ENCODE results near the gene CFAP299.

The CFAP299 gene

GRCh38 chr4:80360084-80360483 lies 24.6 kb downstream of the CFAP299 start:
- no peaks in the 10 kb centered on the region for H3K36me3 Mint-ChIP-seq (ENCODE audit: low read depth)
- H3K27ac Mint-ChIP-seq, result no peak overlapping the region
- no peaks in the 10 kb centered on the region for H3K4me1 Mint-ChIP-seq
- H3K27me3 Mint-ChIP-seq, result peaks cover 23% of the 10 kb centered on the region
- DNase-seq, result no peak
- no peaks in the 10 kb centered on the region for H3K9me3 Mint-ChIP-seq
- H3K4me3 Mint-ChIP-seq, result no peak overlapping the region
- no peak for ATAC-seq

GRCh38 chr4:80360900-80361299 lies 25.4 kb downstream of the CFAP299 start:
- H3K4me1 Mint-ChIP-seq, result peaks cover under 1% of the 10 kb centered on the region
- no peak overlapping the region for H3K4me3 Mint-ChIP-seq
- DNase-seq, result no peak
- H3K36me3 Mint-ChIP-seq (ENCODE audit: low read depth), result no peaks in the 10 kb centered on the region
- H3K27me3 Mint-ChIP-seq, result peaks cover 21% of the 10 kb centered on the region
- no peaks in the 10 kb centered on the region for H3K9me3 Mint-ChIP-seq
- no peak overlapping the region for H3K27ac Mint-ChIP-seq
- ATAC-seq, result no peak

GRCh38 chr4:80361329-80361900 lies 25.9 kb downstream of the CFAP299 start:
- H3K36me3 Mint-ChIP-seq (ENCODE audit: low read depth), result no peaks in the 10 kb centered on the region
- H3K4me3 Mint-ChIP-seq, result no peak overlapping the region
- H3K9me3 Mint-ChIP-seq, result no peaks in the 10 kb centered on the region
- H3K4me1 Mint-ChIP-seq, result peaks cover 4% of the 10 kb centered on the region
- H3K27ac Mint-ChIP-seq, result no peak overlapping the region
- peaks cover 21% of the 10 kb centered on the region for H3K27me3 Mint-ChIP-seq
- DNase-seq (no peak), ATAC-seq (no peak)

GRCh38 chr4:80362578-80363181 lies 27.1 kb downstream of the CFAP299 start:
- H3K9me3 Mint-ChIP-seq, result no peaks in the 10 kb centered on the region
- DNase-seq (peak; percentile 51), ATAC-seq (no peak)
- H3K27me3 Mint-ChIP-seq, result peaks cover 21% of the 10 kb centered on the region
- peaks cover 4% of the 10 kb centered on the region for H3K4me1 Mint-ChIP-seq
- H3K4me3 Mint-ChIP-seq, result no peak overlapping the region
- no peaks in the 10 kb centered on the region for H3K36me3 Mint-ChIP-seq (ENCODE audit: low read depth)
- H3K27ac Mint-ChIP-seq, result no peak overlapping the region

- no peak overlapping the region for H3K4me3 Mint-ChIP-seq
- H3K9me3 Mint-ChIP-seq, result no peaks in the 10 kb centered on the region
- ATAC-seq (peak; percentile 40), DNase-seq (peak; percentile 45)
- no peaks in the 10 kb centered on the region for H3K36me3 Mint-ChIP-seq (ENCODE audit: low read depth)
- no peak overlapping the region for H3K27ac Mint-ChIP-seq
- H3K27me3 Mint-ChIP-seq, result no peaks in the 10 kb centered on the region
- H3K4me1 Mint-ChIP-seq, result peaks cover 4% of the 10 kb centered on the region
These were observed 30.4 kb downstream of the CFAP299 start for GRCh38 chr4:80365928-80366327.

- Mint-ChIP-seq H3K9me3 (peaks cover 9% of the 10 kb centered on the region), H3K27ac (no peak overlapping the region), H3K4me3 (no peak overlapping the region), H3K4me1 (peaks cover 4% of the 10 kb centered on the region), H3K36me3 (ENCODE audit: low read depth) (no peaks in the 10 kb centered on the region), H3K27me3 (no peaks in the 10 kb centered on the region)
- no peak for ATAC-seq
- DNase-seq, result no peak
These were observed 32.2 kb downstream of the CFAP299 start for GRCh38 chr4:80367737-80368136.

GRCh38 chr4:80370635-80371034 lies 35.1 kb downstream of the CFAP299 start:
- no peak overlapping the region for H3K4me3 Mint-ChIP-seq
- H3K9me3 Mint-ChIP-seq, result peaks cover 13% of the 10 kb centered on the region
- H3K27me3 Mint-ChIP-seq, result no peaks in the 10 kb centered on the region
- H3K4me1 Mint-ChIP-seq, result peaks cover 4% of the 10 kb centered on the region
- no peaks in the 10 kb centered on the region for H3K36me3 Mint-ChIP-seq (ENCODE audit: low read depth)
- no peak overlapping the region for H3K27ac Mint-ChIP-seq
- DNase-seq (no peak), ATAC-seq (no peak)

GRCh38 chr4:80371046-80371445 lies 35.5 kb downstream of the CFAP299 start:
- Mint-ChIP-seq H3K4me3 (no peak overlapping the region), H3K27ac (no peak overlapping the region), H3K27me3 (no peaks in the 10 kb centered on the region), H3K4me1 (peaks cover 2% of the 10 kb centered on the region), H3K36me3 (ENCODE audit: low read depth) (no peaks in the 10 kb centered on the region), H3K9me3 (peaks cover 13% of the 10 kb centered on the region)
- no peak for ATAC-seq
- DNase-seq, result no peak

- no peak for DNase-seq
- ATAC-seq, result no peak
- H3K27ac Mint-ChIP-seq, result no peak overlapping the region
- no peaks in the 10 kb centered on the region for H3K4me1 Mint-ChIP-seq
- no peaks in the 10 kb centered on the region for H3K27me3 Mint-ChIP-seq
- no peak overlapping the region for H3K4me3 Mint-ChIP-seq
- H3K36me3 Mint-ChIP-seq (ENCODE audit: low read depth), result no peaks in the 10 kb centered on the region
- peaks cover 18% of the 10 kb centered on the region for H3K9me3 Mint-ChIP-seq
These were observed 38.6 kb downstream of the CFAP299 start for GRCh38 chr4:80374180-80374579.

GRCh38 chr4:80382090-80382832 lies 46.7 kb downstream of the CFAP299 start:
- Mint-ChIP-seq H3K4me1 (no peaks in the 10 kb centered on the region), H3K36me3 (ENCODE audit: low read depth) (no peaks in the 10 kb centered on the region), H3K9me3 (peaks cover 10% of the 10 kb centered on the region), H3K4me3 (no peak overlapping the region), H3K27ac (no peak overlapping the region), H3K27me3 (no peaks in the 10 kb centered on the region)
- no peak for ATAC-seq
- no peak for DNase-seq

- DNase-seq, result no peak
- Mint-ChIP-seq H3K9me3 (peaks cover 4% of the 10 kb centered on the region), H3K27ac (no peak overlapping the region), H3K27me3 (no peaks in the 10 kb centered on the region), H3K4me3 (no peak overlapping the region), H3K4me1 (no peaks in the 10 kb centered on the region), H3K36me3 (ENCODE audit: low read depth) (no peaks in the 10 kb centered on the region)
- no peak for ATAC-seq
These were observed 50.1 kb downstream of the CFAP299 start for GRCh38 chr4:80385397-80386280.

GRCh38 chr4:80386281-80386886 lies 50.9 kb downstream of the CFAP299 start:
- Mint-ChIP-seq H3K27me3 (no peaks in the 10 kb centered on the region), H3K4me1 (no peaks in the 10 kb centered on the region), H3K4me3 (no peak overlapping the region), H3K27ac (no peak overlapping the region), H3K36me3 (ENCODE audit: low read depth) (no peaks in the 10 kb centered on the region), H3K9me3 (no peaks in the 10 kb centered on the region)
- ATAC-seq (no peak), DNase-seq (no peak)

GRCh38 chr4:80387390-80388283 lies 52.1 kb downstream of the CFAP299 start:
- Mint-ChIP-seq H3K27me3 (no peaks in the 10 kb centered on the region), H3K4me1 (no peaks in the 10 kb centered on the region)
- no peak for ATAC-seq

GRCh38 chr4:80388284-80388607 lies 52.7 kb downstream of the CFAP299 start:
- no peaks in the 10 kb centered on the region for H3K36me3 Mint-ChIP-seq (ENCODE audit: low read depth)
- no peaks in the 10 kb centered on the region for H3K4me1 Mint-ChIP-seq
- no peaks in the 10 kb centered on the region for H3K9me3 Mint-ChIP-seq
- H3K4me3 Mint-ChIP-seq, result no peak overlapping the region
- no peak for DNase-seq
- H3K27ac Mint-ChIP-seq, result no peak overlapping the region
- ATAC-seq, result no peak
- H3K27me3 Mint-ChIP-seq, result no peaks in the 10 kb centered on the region

More at GRCh38 chr4:80387390-80388283, 52.1 kb downstream of the CFAP299 start:
- H3K9me3 Mint-ChIP-seq, result no peaks in the 10 kb centered on the region
- H3K4me3 Mint-ChIP-seq, result no peak overlapping the region
- DNase-seq, result no peak
- no peaks in the 10 kb centered on the region for H3K36me3 Mint-ChIP-seq (ENCODE audit: low read depth)
- H3K27ac Mint-ChIP-seq, result no peak overlapping the region

All from activated naive CD8-positive, alpha-beta T cell treated with anti-CD3 and anti-CD28 coated beads, Interleukin-2, amount 50 U/mL, for 24 hours (primary cell).